Naive thymus-derived CD4-positive, alpha-beta T cell (primary cell): ENCODE measurements around the gene ATOH8. TPM values are rescaled to one million over a fixed set of nuclear protein-coding genes. Genes with fewer than 3 reads are reported as not detected.
A peak's percentile ranks its signal among the peaks of the same experiment; 100 is the strongest.

ENCODE experiments used
- ATAC-seq: fragments of 150-1000 bp; cut with Tn5 transposase; 2 replicates; pipeline ENCODE4 v1.10.0; 2021; ENCODE audit warnings: mild to moderate bottlenecking, moderate library complexity
- CTCF ChIA-PET: fragments of 350-600 bp; sonication (Branson Sonifier 250); formaldehyde crosslinking; loops from one replicate; lab custom pipeline; 2021; ENCODE audit warnings: antibody characterized with exemption; lab: Charles Lee
- POLR2A ChIA-PET: fragments of 350-600 bp; sonication (Branson Sonifier 250); formaldehyde crosslinking; loops from one replicate; lab custom pipeline; 2021; ENCODE audit warnings: antibody characterized with exemption, inconsistent platforms; lab: Charles Lee
- DNase-seq, 9 donors: peaks; one replicate each; pipeline versions ENCODE4 v3.0.0 to v3.0.0-alpha.2; 2020 to 2022; ENCODE audit warnings: mixed read lengths in 1 of 9
- H3K27ac ChIP-seq: one replicate; pipeline ENCODE4 v1.7.0; 2013; ENCODE audit warnings: mild to moderate bottlenecking, low read depth, low read length, moderate library complexity
- H3K27me3 ChIP-seq, 2 donors: one replicate each; pipeline ENCODE4 v1.7.0; 2013; ENCODE audit warnings: low read length in 2 of 2, mild to moderate bottlenecking in 2 of 2, moderate library complexity in 2 of 2; ENCODE audit not compliant: control insufficient read depth in 2 of 2, insufficient read depth in 2 of 2
- H3K36me3 ChIP-seq, 3 experiments: 1 replicate in 2 of 3; 2 replicates in 1 of 3; pipeline ENCODE4 v1.7.0; 2013; ENCODE audit warnings: low read length in 3 of 3, mild to moderate bottlenecking in 3 of 3, moderate library complexity in 1 of 3; ENCODE audit not compliant: insufficient read depth in 3 of 3, control insufficient read depth in 2 of 3
- H3K4me1 ChIP-seq, 2 donors: one replicate each; pipeline ENCODE4 v1.7.0; 2013; ENCODE audit warnings: low read length in 2 of 2, mild to moderate bottlenecking in 2 of 2, moderate library complexity in 1 of 2; ENCODE audit not compliant: control insufficient read depth in 2 of 2, insufficient read depth in 2 of 2
- H3K4me3 ChIP-seq: 2 replicates; pipeline ENCODE4 v1.7.0; 2013; ENCODE audit warnings: mild to moderate bottlenecking, low read length
- H3K9me3 ChIP-seq, 3 experiments: 1 replicate in 2 of 3; 2 replicates in 1 of 3; pipeline ENCODE4 v1.7.0; 2013; ENCODE audit warnings: low read length in 3 of 3; ENCODE audit not compliant: control insufficient read depth in 2 of 3
- H3K27ac Mint-ChIP-seq, 9 donors: one replicate each; pipeline ENCODE4 v1.8.0; 2020 to 2022; ENCODE audit warnings: mixed read lengths in 9 of 9, mild to moderate bottlenecking in 8 of 9, moderate library complexity in 5 of 9, inconsistent platforms in 2 of 9
- H3K27me3 Mint-ChIP-seq, 5 donors: one replicate each; pipeline ENCODE4 v1.8.0; 2021 to 2022; ENCODE audit warnings: mixed read lengths in 5 of 5, mild to moderate bottlenecking in 1 of 5
- H3K36me3 Mint-ChIP-seq, 5 donors: one replicate each; pipeline ENCODE4 v1.8.0; 2020 to 2022; ENCODE audit warnings: mixed read lengths in 5 of 5, mild to moderate bottlenecking in 3 of 5, inconsistent platforms in 1 of 5
- H3K4me1 Mint-ChIP-seq, 7 donors: one replicate each; pipeline ENCODE4 v1.8.0; 2020 to 2022; ENCODE audit warnings: mixed read lengths in 7 of 7, mild to moderate bottlenecking in 3 of 7, inconsistent platforms in 1 of 7
- H3K4me3 Mint-ChIP-seq, 10 donors: one replicate each; pipeline ENCODE4 v1.8.0; 2020 to 2022; ENCODE audit warnings: mild to moderate bottlenecking in 10 of 10, mixed read lengths in 10 of 10, moderate library complexity in 6 of 10, inconsistent platforms in 2 of 10
- H3K9me3 Mint-ChIP-seq, 11 donors: one replicate each; pipeline ENCODE4 v1.8.0; 2020 to 2022; ENCODE audit warnings: mixed read lengths in 11 of 11, mild to moderate bottlenecking in 4 of 11, inconsistent platforms in 1 of 11, moderate library complexity in 1 of 11
- intact Hi-C, 2 donors: fragments of 100-400 bp; cut with micrococcal nuclease; formaldehyde crosslinking; loops; one replicate each; pipeline ENCODE4 v1.15.1; 2023
- polyA plus RNA-seq, 2 donors: library from polyadenylated mRNA; unstranded; fragments of 300-500 nt; fragmentation: Illumina TruSeq; gene quantifications; one replicate each; pipeline ENCODE4 v1.2.3, GENCODE V29; 2021
- total RNA-seq, 6 experiments: library from RNA in 5 of 6; stranded (reverse) in 5 of 6; gene quantifications; 1 replicate in 5 of 6; 2 replicates in 1 of 6; pipeline ENCODE4 v1.2.3 and lab custom pipeline; 2021 to 2026

ATOH8 gene
- total and polyA plus RNA-seq, 7 experiments from 2014 or later = 0.42 to 0.73 TPM; not detected in 5

- Histone ChIP-seq H3K4me3 (no peak overlapping the region), H3K9me3 (no peaks in the 10 kb centered on the region), H3K27ac (no peak overlapping the region), H3K27me3 (no peaks in the 10 kb centered on the region), H3K4me1 (peaks cover 9 to 10% of the 10 kb centered on the region in 2 donors), H3K36me3 (no peaks in the 10 kb centered on the region)
- ChIA-PET POLR2A (interaction anchor here (0.7 kb wide), 1 partner anchor 620 kb away, joined by 3 read pairs; no protein-coding TSS in a partner anchor), CTCF (no interaction called here)
- Mint-ChIP-seq H3K4me1 (peaks cover 5 to 17% (median 14%) of the 10 kb centered on the region in 7 donors), H3K27ac (no peak overlapping the region), H3K36me3 (peaks cover 0 to 9% (median 5%) of the 10 kb centered on the region in 5 donors), H3K27me3 (peaks cover 11 to 27% (median 16%) of the 10 kb centered on the region in 5 donors), H3K9me3 (peaks cover 0 to 21% (median 2%) of the 10 kb centered on the region in 11 donors), H3K4me3 (no peak overlapping the region)
- ATAC-seq = no peak
- no peak for DNase-seq
- intact Hi-C loops = no loop called here
These were observed 48.1 kb downstream of the ATOH8 start for GRCh38 chr2:85801871-85802270.

GRCh38 chr2:85802354-85803103, 48.7 kb downstream of the ATOH8 start:
- Mint-ChIP-seq H3K27ac (no peak overlapping the region), H3K36me3 (peaks cover 0 to 9% (median 5%) of the 10 kb centered on the region in 5 donors), H3K4me1 (peaks cover 5 to 17% (median 14%) of the 10 kb centered on the region in 7 donors), H3K27me3 (peaks cover 5 to 21% (median 11%) of the 10 kb centered on the region in 5 donors), H3K9me3 (peaks cover 0 to 21% (median 2%) of the 10 kb centered on the region in 11 donors), H3K4me3 (no peak overlapping the region)
- Histone ChIP-seq H3K9me3 (no peaks in the 10 kb centered on the region), H3K27ac (no peak overlapping the region), H3K36me3 (no peaks in the 10 kb centered on the region), H3K27me3 (no peaks in the 10 kb centered on the region), H3K4me3 (no peak overlapping the region), H3K4me1 (peaks cover 9 to 10% of the 10 kb centered on the region in 2 donors)
- ChIA-PET POLR2A (no interaction called here), CTCF (interaction anchor here (0.6 kb wide), 1 partner anchor 278 kb away, joined by 3 read pairs; no protein-coding TSS in a partner anchor)
- ATAC-seq (no peak), DNase-seq (no peak)
- intact Hi-C loops = no loop called here

GRCh38 chr2:85803704-85804425, 50.1 kb downstream of the ATOH8 start:
- peaks cover 0 to 9% (median 5%) of the 10 kb centered on the region in 5 donors for H3K36me3 Mint-ChIP-seq
- H3K9me3 Mint-ChIP-seq = peaks cover 0 to 21% (median 2%) of the 10 kb centered on the region in 11 donors
- Histone ChIP-seq H3K9me3 (no peaks in the 10 kb centered on the region), H3K4me3 (no peak overlapping the region), H3K27me3 (no peaks in the 10 kb centered on the region), H3K36me3 (no peaks in the 10 kb centered on the region), H3K4me1 (peaks cover 9 to 10% of the 10 kb centered on the region in 2 donors), H3K27ac (no peak overlapping the region)
- CTCF ChIA-PET = no interaction called here
- H3K4me3 Mint-ChIP-seq = no peak overlapping the region
- H3K27ac Mint-ChIP-seq = no peak overlapping the region
- peaks cover 5 to 17% (median 14%) of the 10 kb centered on the region in 7 donors for H3K4me1 Mint-ChIP-seq
- ATAC-seq (no peak), DNase-seq (no peak)
- H3K27me3 Mint-ChIP-seq = peaks cover 0 to 17% (median 5%) of the 10 kb centered on the region in 5 donors
- intact Hi-C loops = loop anchor here (1.0 to 2.0 kb wide), 4 partner anchors 51 to 125 kb away; partner anchors contain the start of gene ATOH8 (in 1 of the 2)
- POLR2A ChIA-PET = no interaction called here

GRCh38 chr2:85804583-85804982, 50.8 kb downstream of the ATOH8 start:
- Mint-ChIP-seq H3K9me3 (peaks cover 0 to 21% (median 2%) of the 10 kb centered on the region in 11 donors), H3K4me1 (peaks cover 5 to 17% (median 14%) of the 10 kb centered on the region in 7 donors), H3K4me3 (peak overlapping the region in 2 of 10 donors; percentile 10 to 30), H3K27ac (peak overlapping the region in 1 of 9 donors; percentile 12), H3K27me3 (peaks cover 0 to 20% (median 5%) of the 10 kb centered on the region in 5 donors), H3K36me3 (peaks cover 0 to 9% (median 5%) of the 10 kb centered on the region in 5 donors)
- H3K27me3 ChIP-seq = no peaks in the 10 kb centered on the region
- H3K27ac ChIP-seq = no peak overlapping the region
- intact Hi-C loops = loop anchor here (1.0 to 2.0 kb wide), 4 partner anchors 52 to 126 kb away; partner anchors contain the start of gene ATOH8 (in 1 of the 2)
- H3K9me3 ChIP-seq = no peaks in the 10 kb centered on the region
- no peaks in the 10 kb centered on the region for H3K36me3 ChIP-seq
- DNase-seq (peak in 5 of 9 donors; percentile 27 to 44 (median 39)), ATAC-seq (peak; percentile 61)
- no peak overlapping the region for H3K4me3 ChIP-seq
- ChIA-PET POLR2A (no interaction called here), CTCF (interaction anchor here (0.7 to 1.0 kb wide), 2 partner anchors 22 to 147 kb away, joined by 3 to 4 read pairs; no protein-coding TSS in a partner anchor)
- H3K4me1 ChIP-seq = peaks cover 9 to 10% of the 10 kb centered on the region in 2 donors

GRCh38 chr2:85806358-85807118, 52.7 kb downstream of the ATOH8 start:
- peaks cover 0 to 6% (median 0%) of the 10 kb centered on the region in 11 donors for H3K9me3 Mint-ChIP-seq
- ATAC-seq (no peak), DNase-seq (no peak)
- H3K36me3 Mint-ChIP-seq = peaks cover 0 to 5% (median 0%) of the 10 kb centered on the region in 5 donors
- CTCF ChIA-PET = interaction anchor here (1.2 kb wide), 1 partner anchor 8 kb away, joined by 3 read pairs; no protein-coding TSS in a partner anchor
- no peak overlapping the region for H3K4me3 Mint-ChIP-seq
- POLR2A ChIA-PET = no interaction called here
- H3K27ac Mint-ChIP-seq = no peak overlapping the region
- peaks cover 0 to 25% (median 0%) of the 10 kb centered on the region in 5 donors for H3K27me3 Mint-ChIP-seq
- intact Hi-C loops = no loop called here
- no peak overlapping the region for H3K27ac ChIP-seq
- H3K27me3 ChIP-seq = no peaks in the 10 kb centered on the region
- H3K4me1 ChIP-seq = peaks cover 9 to 10% of the 10 kb centered on the region in 2 donors
- peaks cover 5 to 17% (median 14%) of the 10 kb centered on the region in 7 donors for H3K4me1 Mint-ChIP-seq
- no peaks in the 10 kb centered on the region for H3K36me3 ChIP-seq
- H3K4me3 ChIP-seq = no peak overlapping the region
- H3K9me3 ChIP-seq = no peaks in the 10 kb centered on the region

- CTCF ChIA-PET = interaction anchor here (0.7 kb wide), 1 partner anchor 413 kb away, joined by 3 read pairs; no protein-coding TSS in a partner anchor
These were observed 54.0 kb downstream of the ATOH8 start for GRCh38 chr2:85807756-85808155.

More at GRCh38 chr2:85807756-85808155, 54.0 kb downstream of the ATOH8 start:
- Histone ChIP-seq H3K4me1 (peaks cover 9 to 10% of the 10 kb centered on the region in 2 donors), H3K27ac (no peak overlapping the region), H3K9me3 (no peaks in the 10 kb centered on the region), H3K4me3 (no peak overlapping the region), H3K36me3 (no peaks in the 10 kb centered on the region), H3K27me3 (no peaks in the 10 kb centered on the region)
- no peak for ATAC-seq
- Mint-ChIP-seq H3K4me3 (no peak overlapping the region), H3K27me3 (peaks cover 0 to 27% (median 0%) of the 10 kb centered on the region in 5 donors), H3K27ac (no peak overlapping the region), H3K4me1 (peaks cover 5 to 17% (median 14%) of the 10 kb centered on the region in 7 donors), H3K9me3 (no peaks in the 10 kb centered on the region), H3K36me3 (no peaks in the 10 kb centered on the region)
- POLR2A ChIA-PET = no interaction called here
- intact Hi-C loops = no loop called here
- DNase-seq = no peak
